T-helper 2 cell treated with Interferon-gamma antibody and Interleukin-4, amounts not matched to agents 100 ng/mL and 5 ng/mL, for 36 hours (primary cell): ENCODE measurements around the gene PNPO. TPM values are rescaled to one million over a fixed set of nuclear protein-coding genes. Genes with fewer than 3 reads are reported as not detected.
"Not testable (repeated sequence)": the region's sequence is repeated elsewhere in the genome, so short reads cannot be mapped to it uniquely, and the experiment has no call there.

Experiments used
- intact Hi-C: fragments of 100-400 bp; cut with micrococcal nuclease; formaldehyde crosslinking; loops from one replicate; pipeline ENCODE4 v1.15.1; 2023
- total RNA-seq: library from RNA; stranded (reverse); gene quantifications from 2 replicates; pipeline ENCODE4 v1.2.3, GENCODE V29; 2022

Gene PNPO
- total RNA-seq, 1 donor from 2014 or later, result 39.4 TPM

GRCh38 chr17:47916489-47917208, 24.7 kb upstream of the PNPO start:
- intact Hi-C loops, result no loop called here

DNA sequence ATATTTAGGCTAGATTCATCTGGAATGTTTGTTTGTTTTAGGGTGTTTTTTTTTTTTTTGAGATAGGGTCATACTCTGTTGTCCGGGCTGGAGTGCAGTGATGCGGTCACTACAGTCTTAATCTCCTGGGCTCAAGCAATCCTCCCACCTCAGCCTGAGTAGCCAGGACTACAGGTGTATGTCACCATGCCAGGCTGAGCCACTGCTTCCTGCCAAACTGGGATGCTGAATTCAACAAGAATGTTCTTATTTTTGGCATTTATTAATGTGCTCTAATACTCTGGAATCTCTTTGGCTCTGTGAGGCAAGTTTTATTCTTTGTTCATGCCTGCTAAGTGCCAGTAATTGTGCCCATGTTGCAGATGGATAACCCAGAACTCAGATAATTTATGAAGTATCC, 23.8 kb upstream of the PNPO start:
- intact Hi-C loops, result no loop called here

GRCh38 chr17:47918006-47918405, 23.4 kb upstream of the PNPO start:
- intact Hi-C loops, result no loop called here

DNA sequence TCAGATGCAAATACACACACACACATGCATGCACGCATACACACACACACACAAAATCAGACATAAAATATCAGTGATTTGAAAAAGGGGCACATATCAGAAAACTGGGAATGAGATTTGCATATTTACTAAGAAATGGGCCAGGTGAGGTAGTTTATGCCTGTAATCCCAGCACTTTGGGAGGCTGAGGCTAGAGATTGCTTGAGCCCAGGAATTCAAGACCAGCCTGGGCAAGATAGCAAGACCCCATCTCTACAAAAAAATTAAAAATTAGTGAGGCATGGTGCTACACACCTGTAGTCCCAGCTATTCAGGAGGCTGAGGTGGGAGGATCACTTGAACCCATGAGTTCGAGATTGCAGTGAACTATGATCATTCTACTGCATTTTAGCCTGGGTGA, 22.4 kb upstream of the PNPO start:
- intact Hi-C loops, result no loop called here

DNA sequence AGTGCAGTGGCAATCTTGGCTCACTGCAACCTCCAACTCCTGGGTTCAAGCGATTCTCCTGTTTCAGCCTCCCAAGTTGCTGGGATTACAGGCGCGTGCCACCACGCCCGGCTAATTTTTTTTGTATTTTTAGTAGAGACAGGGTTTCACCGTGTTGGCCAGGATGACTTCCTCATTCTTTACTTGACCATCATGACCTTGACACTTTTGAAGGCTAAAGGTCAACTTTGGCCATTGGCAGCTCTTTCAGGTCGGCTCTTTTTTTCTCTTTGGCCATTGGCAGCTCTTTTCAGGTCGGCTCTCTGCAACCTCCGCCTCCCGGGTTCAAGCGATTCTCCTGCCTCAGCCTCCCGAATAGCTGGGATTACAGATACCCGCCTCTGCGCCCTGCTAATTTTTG, 21.5 kb upstream of the PNPO start:
- intact Hi-C loops, result not testable (repeated sequence)

DNA sequence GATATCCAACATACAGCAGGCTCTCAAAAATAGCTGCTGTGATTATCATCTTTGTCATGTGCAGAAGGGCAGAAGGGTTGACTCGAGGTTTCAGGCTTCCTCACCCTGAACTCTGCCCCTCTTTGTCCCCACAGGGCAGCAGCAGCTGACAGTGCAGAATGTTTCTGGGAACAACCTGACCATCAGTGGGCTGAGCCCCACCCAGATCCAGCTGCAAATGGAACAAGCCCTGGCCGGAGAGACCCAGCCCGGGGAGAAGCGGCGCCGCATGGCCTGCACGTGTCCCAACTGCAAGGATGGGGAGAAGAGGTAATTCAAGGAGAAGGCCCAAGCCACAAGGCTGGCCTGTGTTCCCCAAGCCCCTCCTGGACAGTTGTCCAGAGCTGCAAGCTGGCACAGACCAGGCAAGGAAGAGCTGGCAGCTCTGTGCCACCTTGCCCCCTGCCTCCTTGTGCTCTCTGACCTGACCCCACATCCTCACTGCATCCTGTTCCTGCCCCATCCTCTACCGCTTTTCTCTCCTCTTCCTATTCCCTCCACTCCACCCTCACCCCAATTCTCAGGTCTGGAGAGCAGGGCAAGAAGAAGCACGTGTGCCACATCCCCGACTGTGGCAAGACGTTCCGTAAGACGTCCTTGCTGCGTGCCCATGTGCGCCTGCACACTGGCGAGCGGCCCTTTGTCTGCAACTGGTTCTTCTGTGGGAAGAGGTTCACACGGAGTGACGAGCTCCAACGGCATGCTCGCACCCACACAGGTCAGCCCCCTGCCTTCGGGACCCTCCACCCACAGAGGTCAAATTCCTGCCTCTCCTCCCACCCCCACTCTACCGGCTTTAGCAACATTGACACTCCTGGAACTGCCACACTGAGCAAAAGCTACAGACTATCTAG, 16.3 kb upstream of the PNPO start:
- intact Hi-C loops, result no loop called here

- intact Hi-C loops, result no loop called here
These were observed 15.7 kb upstream of the PNPO start for GRCh38 chr17:47925678-47925988.

- intact Hi-C loops, result no loop called here
These were observed 13.5 kb upstream of the PNPO start for GRCh38 chr17:47927821-47928400.

- intact Hi-C loops, result no loop called here
These were observed 13.0 kb upstream of the PNPO start for GRCh38 chr17:47928415-47928814.

DNA sequence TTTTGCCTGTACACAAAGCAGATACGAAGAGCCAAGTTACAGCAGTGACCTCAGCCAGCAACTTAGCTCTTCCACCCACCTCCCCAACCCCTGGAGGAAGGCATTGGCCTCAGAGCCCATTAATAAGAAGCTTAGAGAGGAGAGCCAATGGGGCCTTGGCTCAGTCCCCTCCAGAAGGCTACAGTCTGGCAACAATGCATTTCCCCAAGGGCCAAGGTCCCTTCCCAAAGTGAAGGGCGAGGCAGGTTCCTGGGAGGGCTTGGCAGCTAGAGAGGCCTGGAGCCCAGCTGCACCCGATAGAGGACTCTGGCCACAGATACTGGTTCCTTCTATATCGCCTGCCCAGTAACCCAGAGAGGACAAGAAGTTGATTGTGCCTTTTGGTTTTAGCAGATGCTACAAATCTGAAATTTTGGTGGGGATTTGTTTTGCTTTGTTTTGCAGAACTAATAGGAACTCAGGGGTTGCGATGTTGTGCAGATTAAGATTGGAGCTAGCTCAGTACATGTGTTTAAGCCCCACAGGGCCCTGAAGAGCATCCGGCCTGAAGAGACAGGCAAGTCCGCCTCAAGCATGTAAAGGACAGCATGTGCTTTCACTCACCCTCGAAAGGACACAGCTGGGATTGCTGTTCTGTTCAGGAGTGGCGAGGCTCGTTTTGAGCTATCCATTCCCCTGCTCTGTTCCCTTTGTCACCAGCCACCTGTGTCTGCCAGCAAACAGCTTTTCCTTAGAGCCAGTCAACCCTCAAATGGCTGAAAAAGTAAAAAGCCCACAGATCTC, 12.0 kb upstream of the PNPO start:
- intact Hi-C loops, result no loop called here

- intact Hi-C loops, result no loop called here
These were observed 9.5 kb upstream of the PNPO start for GRCh38 chr17:47931848-47932247.

- intact Hi-C loops, result no loop called here
These were observed 6.5 kb upstream of the PNPO start for GRCh38 chr17:47934856-47935255.

DNA sequence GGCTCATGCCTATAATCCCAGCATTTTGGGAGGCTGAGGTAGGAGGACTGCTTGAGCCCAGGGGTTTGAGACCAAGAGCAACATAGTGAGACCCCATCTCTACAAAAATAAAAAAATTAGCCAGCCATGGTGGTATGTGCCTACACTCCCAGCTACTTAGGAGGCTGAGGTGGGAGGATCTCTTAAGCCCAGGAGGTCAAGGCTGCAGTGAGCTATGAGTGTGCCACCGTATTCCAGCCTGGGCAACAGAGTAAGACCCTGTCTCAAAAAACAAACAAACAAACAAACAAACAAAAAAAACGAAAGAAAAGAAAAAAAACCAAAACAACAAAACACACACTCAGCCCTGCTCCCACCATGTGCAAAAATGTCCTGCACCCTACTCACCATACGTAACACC, 5.9 kb upstream of the PNPO start:
- intact Hi-C loops, result not testable (repeated sequence)

DNA sequence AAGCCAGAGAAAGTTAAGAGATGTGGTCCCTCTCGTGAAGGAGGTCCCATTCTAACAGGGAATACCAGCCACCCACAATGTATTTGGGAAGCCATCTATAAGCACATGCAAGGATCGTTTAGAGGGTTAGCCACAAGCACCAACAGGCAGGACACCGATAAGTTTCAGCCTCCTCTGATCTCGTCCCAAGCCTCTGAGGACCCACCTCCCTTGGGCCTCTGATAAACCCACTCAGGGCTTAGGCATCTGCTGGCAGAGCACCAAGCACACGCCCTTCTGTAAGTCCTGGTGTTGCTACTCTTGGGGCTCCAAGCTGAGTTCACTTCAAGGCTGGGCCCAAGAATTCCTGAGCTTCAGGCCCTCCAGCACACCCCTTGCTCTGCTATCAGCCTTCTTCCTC, 5.4 kb upstream of the PNPO start:
- intact Hi-C loops, result no loop called here

DNA sequence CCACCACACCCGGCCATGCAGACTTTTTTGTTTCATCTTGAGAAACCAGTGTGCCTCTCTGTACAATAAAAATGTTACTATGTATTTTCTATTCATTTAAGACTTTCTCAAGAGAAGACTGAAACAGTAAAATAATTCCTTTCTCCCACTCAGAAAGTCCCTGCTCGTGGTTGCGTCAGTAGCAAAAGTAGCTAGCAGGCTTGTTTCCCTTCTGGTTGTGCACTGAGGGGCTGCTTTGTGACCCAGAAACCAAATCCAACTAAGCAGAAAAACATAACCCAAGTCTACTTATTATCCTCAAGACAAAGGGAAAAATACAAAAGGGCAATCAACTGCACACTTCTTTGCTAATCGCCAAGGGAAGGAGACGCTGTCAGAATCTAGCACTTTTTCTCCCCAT, 3.4 kb upstream of the PNPO start:
- intact Hi-C loops, result no loop called here

DNA sequence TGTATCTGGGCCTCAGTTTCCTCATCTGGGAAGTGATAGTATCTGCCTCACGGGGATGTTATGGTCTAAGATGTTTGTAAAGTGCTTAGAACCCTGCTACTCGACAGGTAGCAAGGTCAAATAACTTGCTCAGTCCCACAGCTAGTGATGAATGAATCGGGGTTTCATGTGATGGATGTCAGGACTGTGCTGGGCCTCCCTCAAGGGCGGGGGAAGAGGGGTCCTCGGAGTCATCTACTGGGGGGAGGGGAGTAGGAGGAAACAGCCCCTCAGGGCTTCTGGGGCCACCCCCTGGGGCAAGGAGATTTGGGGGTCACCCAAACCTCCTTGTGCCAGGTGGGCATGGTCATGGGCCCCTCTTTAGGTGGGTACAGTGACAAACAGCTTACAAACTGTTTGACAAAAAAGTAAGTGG, 732 bp downstream of the PNPO start:
- intact Hi-C loops, result loop anchor here (5.0 to 10.0 kb wide), 2 partner anchors 100 to 163 kb away; partner anchors contain the start of genes CBX1, SCRN2 and SNX11

DNA sequence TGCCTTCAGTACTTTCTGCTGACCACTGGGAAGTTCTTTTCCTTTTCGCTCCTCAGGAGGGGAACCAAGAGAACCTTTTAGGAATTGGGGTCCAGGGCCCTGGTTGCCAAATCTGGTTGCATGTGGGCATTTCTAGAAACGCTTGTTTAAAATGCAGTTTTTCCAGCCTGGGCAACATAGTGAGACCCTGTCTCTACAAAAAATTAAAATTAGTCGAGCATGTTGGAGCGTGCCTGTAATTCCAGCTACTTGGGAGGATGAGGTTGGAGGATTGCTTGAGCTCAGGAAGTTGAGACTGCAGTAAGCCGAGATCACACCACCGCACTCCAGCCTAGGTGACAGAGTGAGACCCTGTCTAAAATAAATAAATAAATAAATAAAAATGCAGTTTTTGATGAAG, 1.2 kb downstream of the PNPO start:
- intact Hi-C loops, result loop anchor here (5.0 to 10.0 kb wide), 2 partner anchors 100 to 162 kb away; partner anchors contain the start of genes CBX1, SCRN2 and SNX11

GRCh38 chr17:47945080-47945479, 3.7 kb downstream of the PNPO start:
- intact Hi-C loops, result loop anchor here (10.0 kb wide), 1 partner anchor 160 kb away; the partner anchor contains the start of genes CBX1 and SNX11

DNA sequence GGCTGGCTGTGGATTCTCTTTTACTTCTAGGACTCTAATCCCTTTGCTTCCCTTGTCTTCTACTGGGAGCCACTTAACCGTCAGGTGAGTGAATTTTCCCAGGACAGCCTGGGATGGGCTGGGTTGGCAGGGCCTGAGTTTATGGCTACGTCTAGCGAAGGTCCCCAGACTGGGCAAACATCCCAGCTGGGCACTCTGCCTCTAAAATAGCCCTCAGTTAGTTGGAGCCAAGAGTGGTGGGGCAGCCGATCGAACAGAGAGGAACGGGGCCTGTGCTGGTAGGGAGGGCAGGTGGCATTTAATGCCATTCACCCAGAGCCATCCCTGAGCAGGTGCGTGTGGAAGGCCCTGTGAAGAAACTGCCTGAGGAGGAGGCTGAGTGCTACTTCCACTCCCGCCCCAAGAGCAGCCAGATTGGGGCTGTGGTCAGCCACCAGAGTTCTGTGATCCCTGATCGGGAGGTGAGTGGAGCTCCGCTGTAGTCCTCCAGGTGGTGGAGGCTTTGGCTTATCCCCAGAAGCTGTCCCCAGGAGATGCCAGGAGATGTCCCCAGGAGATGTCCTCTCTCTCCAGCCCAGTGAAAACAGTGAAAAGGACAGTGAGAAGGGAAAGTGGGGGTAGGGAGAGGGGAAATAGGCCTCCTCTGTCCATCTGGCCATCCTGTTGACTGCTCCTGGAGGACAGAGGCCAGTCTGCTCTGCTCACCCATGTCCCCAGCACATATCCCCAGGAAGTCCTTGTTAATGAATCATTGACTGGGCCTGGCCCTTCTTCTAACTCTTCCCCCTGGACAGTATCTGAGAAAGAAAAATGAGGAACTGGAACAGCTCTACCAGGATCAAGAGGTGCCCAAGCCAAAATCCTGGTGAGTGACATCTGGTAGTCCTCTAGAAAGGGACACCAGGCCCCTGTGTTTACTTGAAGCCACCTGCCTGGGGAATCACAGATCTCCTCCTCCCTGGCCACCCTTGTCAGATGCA, 4.4 kb downstream of the PNPO start:
- intact Hi-C loops, result loop anchor here (10.0 kb wide), 1 partner anchor 159 kb away; the partner anchor contains the start of genes CBX1 and SNX11

DNA sequence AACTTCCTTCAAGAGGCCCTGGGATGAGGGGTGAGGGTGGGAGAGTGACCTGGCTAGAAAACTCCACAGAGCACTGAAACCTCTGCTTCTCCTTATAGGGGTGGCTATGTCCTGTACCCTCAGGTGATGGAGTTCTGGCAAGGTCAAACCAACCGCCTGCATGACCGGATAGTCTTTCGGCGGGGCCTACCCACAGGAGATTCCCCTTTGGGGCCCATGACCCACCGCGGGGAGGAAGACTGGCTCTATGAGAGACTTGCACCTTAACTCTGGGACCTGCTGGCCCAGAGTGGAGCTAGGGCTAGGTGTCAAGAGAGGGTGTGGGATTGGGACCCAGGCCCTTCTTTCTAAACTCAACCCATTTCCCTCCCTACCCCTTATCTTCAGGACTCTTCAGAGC, 5.1 kb downstream of the PNPO start:
- intact Hi-C loops, result loop anchor here (10.0 kb wide), 1 partner anchor 158 kb away; the partner anchor contains the start of genes CBX1 and SNX11
